Panc1 (cell line): ENCODE measurements around the gene SLC37A4.

Experiments
- CTCF ChIP-seq: fragments of 450-650 bp; IDR thresholded peaks from 2 replicates; pipeline ENCODE4 v1.5.1; 2017; ENCODE audit warnings: mild to moderate bottlenecking
- SIN3A ChIP-seq: IDR thresholded peaks from 2 replicates; pipeline ENCODE4 v1.6.1; 2012; ENCODE audit warnings: low read depth, mild to moderate bottlenecking, low read length, moderate library complexity, borderline replicate concordance; ENCODE audit not compliant: insufficient read depth
- TF ChIP-seq, protein P1 (sequence below), 2 experiments: IDR thresholded peaks; 2 replicates each; pipeline ENCODE4 v1.6.1; 2011 to 2012; ENCODE audit warnings: low read depth in 2 of 2, control low read depth in 1 of 2, low read length in 1 of 2, mild to moderate bottlenecking in 1 of 2, moderate library complexity in 1 of 2; ENCODE audit not compliant: insufficient read depth in 1 of 2

DNA sequence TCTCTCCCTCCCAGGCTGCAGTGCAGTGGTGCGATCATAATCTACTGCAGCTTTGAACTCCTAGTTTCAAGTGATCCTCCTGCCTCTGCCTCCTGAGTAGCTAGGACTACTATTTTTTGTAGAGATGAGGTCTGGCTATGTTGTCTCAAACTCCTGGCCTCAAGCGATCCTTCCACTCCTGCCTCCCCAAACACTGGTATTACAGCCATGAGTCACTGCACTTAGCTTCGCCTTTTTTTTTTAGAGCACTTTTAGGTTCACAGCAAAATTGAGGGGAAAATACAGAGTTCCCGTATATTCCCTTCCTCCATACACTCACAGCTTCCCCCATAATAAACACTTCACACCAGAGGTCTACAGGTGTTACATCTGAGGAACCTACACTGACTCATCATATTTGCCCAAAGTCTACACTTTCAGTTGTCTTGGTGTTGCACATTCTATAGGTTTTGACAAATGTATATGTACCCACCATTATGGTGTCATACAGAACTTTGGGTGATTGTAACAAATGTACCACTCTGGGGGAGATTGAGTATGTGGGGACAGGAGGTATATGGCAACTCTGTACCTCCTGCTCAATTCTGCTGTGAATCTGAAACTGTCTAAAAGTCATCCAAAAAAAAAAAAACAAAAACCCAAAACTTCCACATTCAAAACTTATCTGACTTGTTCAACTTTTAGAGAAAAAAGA is 11.3 kb upstream of the SLC37A4 start:
- TF ChIP-seq CTCF (no peak), SIN3A (no peak)
- TF ChIP-seq, protein P1, sequence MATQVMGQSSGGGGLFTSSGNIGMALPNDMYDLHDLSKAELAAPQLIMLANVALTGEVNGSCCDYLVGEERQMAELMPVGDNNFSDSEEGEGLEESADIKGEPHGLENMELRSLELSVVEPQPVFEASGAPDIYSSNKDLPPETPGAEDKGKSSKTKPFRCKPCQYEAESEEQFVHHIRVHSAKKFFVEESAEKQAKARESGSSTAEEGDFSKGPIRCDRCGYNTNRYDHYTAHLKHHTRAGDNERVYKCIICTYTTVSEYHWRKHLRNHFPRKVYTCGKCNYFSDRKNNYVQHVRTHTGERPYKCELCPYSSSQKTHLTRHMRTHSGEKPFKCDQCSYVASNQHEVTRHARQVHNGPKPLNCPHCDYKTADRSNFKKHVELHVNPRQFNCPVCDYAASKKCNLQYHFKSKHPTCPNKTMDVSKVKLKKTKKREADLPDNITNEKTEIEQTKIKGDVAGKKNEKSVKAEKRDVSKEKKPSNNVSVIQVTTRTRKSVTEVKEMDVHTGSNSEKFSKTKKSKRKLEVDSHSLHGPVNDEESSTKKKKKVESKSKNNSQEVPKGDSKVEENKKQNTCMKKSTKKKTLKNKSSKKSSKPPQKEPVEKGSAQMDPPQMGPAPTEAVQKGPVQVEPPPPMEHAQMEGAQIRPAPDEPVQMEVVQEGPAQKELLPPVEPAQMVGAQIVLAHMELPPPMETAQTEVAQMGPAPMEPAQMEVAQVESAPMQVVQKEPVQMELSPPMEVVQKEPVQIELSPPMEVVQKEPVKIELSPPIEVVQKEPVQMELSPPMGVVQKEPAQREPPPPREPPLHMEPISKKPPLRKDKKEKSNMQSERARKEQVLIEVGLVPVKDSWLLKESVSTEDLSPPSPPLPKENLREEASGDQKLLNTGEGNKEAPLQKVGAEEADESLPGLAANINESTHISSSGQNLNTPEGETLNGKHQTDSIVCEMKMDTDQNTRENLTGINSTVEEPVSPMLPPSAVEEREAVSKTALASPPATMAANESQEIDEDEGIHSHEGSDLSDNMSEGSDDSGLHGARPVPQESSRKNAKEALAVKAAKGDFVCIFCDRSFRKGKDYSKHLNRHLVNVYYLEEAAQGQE (IDR thresholded peaks at IDR 0.05; ENCODE audit: insufficient read depth in 1 of 2, low read depth in 2 of 2, low read length in 1 of 2), result no peak
